SHP77 (cell line): ENCODE measurements around the gene LRRC4C.
A peak's percentile ranks its signal among the peaks of the same experiment; 100 is the strongest.
"Not testable (repeated sequence)": the region's sequence is repeated elsewhere in the genome, so short reads cannot be mapped to it uniquely, and the experiment has no call there.

ENCODE experiments used
- DNase-seq, 2 experiments: peaks; one replicate each; lab custom pipeline; 2025; lab: John Stamatoyannopoulos, UW

The LRRC4C gene

GRCh38 chr11:40168414-40168813 lies 1291.0 kb downstream of the LRRC4C start:
- no peak for DNase-seq

- DNase-seq: not testable (repeated sequence)
These were observed 1291.6 kb downstream of the LRRC4C start for GRCh38 chr11:40167805-40168204.

DNA sequence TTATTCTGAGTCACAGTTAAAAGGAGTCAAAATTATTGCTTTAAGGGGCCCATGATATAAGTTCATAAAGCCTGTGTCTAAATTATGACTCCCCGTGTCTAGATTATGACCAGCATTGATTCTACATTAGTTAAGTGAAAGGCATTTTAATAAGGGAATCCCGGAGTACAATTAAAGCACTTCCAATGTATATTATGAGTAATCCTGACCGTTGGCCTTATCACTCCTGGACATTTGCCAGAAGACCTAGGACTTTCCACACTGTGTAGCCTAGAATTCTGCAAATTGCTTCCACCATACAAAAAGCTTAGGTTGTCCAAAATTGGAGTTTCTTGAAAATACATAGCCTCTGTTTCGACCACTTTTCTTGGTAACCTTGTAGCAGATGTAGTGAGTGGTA lies 1292.6 kb downstream of the LRRC4C start:
- no peak for DNase-seq

DNA sequence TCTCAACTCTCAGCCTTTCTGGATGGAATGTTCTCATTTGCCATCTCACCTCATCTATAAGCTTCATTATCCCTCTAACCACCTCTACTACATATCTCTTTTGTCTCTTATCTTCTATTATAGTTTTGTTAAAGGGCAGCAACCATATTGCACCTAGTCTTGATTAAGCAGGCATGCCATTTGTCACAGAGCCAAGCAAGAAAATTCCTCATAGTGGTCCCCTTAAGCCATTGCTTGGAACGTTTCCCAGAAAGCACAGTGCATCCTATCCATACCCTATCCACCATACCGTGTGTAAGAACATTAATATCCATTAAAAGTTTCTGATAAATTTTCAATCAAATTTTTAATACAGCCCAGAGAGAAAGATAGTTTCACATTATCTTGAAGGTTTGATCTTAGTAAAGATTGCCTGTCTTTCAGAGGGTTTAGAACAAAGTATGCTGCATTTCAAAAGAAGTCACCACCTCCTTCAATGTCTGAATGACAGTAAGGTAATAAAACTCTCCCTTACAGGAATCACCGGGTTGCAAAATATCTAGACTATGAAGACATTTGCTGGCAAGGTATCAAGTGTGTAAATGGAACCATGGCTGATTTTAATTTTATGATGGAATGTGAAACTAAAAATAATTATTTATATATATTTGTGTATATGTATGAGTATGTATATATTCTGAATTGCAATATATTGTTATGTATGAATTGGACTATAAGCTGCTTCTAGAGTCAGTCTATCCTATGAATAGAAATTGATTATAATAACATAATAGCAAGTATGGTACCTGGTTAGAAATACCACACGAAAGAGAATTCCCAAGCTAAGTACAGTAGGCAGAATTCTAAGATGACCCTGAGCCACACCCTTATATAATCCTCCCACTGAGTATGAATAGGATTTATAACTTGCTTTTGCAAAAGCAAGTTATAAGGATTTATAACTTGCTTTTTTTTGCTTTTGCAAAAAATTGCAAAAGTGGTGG lies 1296.3 kb downstream of the LRRC4C start:
- DNase-seq: no peak

DNA sequence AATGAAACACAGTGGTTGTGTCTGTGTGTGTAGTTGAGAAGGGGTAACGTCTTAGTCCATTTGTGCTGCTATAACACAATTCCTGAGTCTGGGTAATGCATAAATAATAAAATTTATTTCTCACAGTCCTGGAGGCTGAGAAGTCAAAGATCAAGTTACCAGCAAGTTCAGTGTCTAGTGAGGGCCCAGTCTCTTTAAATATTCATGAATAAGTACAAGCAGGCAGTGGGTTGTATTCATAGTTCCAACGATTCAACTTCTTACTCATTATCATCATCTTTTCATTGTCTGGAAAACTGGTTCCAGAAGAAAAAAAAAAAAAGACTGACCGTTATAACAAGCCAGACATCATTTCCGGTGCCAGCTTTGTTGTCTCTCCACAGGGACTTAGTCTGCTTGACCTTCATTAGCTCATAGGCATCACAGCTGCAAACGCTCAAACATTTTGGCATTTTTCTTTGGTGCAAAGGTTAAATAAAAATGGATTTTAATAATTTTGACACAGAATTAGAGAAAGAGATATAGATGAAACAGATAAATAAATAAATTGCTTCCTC lies 1297.5 kb downstream of the LRRC4C start:
- peak in 1 of 2 experiments; percentile 6 for DNase-seq

DNA sequence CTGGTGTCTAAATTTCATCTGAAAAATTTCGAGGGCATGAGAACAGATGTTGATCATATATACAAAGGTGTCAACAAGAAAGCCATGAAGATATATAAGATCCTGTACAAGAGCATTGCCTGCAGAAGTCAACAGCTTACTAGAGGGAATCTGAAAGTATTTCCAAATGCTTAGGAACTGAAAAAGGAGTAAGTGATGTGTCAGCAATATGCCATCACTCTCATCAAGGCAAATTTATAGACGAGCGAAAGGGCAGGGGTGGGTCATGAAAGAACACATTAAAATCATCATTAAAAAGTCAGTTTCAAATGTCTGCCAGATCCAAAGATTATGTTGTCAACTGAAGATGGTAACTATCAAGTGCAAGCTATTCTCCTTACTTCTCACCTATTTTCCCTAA lies 1299.0 kb downstream of the LRRC4C start:
- no peak for DNase-seq

DNA sequence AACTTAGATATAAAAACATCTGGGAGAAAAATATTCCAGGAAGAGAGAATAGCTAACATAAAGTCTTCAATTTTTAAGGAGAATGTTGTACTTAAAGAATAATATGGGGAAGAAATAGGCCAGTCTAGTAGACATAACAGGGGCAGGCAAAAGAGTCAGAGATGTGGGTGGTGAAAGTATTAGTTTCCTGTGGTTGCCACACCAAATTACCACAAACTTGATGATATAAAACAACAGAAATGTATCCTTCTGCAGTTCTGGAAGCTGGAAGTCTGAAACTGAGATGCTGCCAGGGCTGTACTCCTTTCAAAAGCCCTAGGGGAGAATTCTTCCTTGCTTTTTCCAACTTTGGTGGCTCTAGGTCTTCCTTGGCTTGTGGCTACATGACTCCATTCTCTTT lies 1309.7 kb downstream of the LRRC4C start:
- DNase-seq: no peak

GRCh38 chr11:40140560-40140959 lies 1318.9 kb downstream of the LRRC4C start:
- DNase-seq: no peak

- DNase-seq: no peak
These were observed 1319.9 kb downstream of the LRRC4C start for GRCh38 chr11:40139536-40139935.

- DNase-seq: no peak
These were observed 1320.4 kb downstream of the LRRC4C start for GRCh38 chr11:40139066-40139465.

- DNase-seq: no peak
These were observed 1324.5 kb downstream of the LRRC4C start for GRCh38 chr11:40134820-40135570.

GRCh38 chr11:40133498-40133897 lies 1326.0 kb downstream of the LRRC4C start:
- DNase-seq: no peak

GRCh38 chr11:40132912-40133311 lies 1326.5 kb downstream of the LRRC4C start:
- DNase-seq: no peak

DNA sequence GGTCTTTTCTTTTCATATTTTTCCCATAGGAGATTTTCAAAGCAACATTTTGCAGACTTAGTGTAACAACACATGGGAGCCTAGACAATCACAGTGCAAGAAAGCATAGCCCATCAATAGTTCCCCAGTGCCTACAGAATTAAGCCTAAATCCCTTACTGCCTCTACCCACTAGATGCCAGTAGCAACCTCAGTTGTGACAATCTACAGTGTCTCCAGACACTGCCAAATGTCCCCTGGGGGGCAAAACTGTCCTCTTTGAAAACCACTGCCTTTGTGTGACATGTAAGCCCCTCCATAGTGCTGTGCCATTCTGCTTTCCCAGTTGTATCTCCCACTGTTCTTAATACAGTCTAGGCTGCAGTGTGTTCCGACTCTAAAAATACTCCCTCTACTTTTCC lies 1329.0 kb downstream of the LRRC4C start:
- peak in 1 of 2 experiments; percentile 12 for DNase-seq

GRCh38 chr11:40129266-40129665 lies 1330.2 kb downstream of the LRRC4C start:
- DNase-seq: peak in 1 of 2 experiments; percentile 22

DNA sequence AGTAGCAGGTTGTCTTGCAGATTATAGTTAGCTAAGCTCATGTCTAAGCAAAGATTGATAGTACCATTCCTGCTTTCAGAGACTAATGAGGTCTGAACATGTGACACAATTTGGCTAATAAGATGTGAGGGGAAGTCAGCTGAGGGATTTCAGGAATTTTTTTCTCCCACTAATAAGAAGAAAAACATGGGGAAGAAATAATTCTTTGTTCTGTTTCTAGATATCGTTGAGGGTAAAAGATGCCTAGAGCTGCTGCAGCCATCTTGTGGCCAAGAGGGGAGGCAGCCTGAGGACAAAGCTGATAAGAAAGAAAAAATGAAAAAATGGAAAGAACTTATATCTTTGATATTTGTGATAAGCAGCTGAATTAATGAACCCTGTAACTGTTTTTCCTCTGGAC lies 1334.4 kb downstream of the LRRC4C start:
- no peak for DNase-seq

DNA sequence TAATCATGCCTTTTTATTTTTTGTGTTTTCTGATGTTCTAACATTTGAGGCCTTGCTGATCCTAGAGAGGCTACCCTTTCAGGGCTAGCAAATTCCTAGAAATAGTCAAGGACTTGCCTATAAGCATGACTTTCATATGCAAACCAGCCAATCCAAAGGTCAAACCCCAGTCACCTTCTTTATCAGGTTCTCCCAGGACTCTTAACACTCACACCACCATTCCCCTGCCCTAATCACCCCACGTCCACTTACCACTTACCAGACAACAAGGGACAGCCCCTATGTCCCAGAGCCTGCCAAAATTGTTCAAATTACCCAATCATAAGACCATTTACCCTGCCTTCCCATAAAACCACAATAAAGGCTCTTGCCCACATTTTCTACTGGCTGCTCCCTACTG lies 1339.8 kb downstream of the LRRC4C start:
- no peak for DNase-seq

GRCh38 chr11:40118780-40119179 lies 1340.7 kb downstream of the LRRC4C start:
- DNase-seq: no peak

DNA sequence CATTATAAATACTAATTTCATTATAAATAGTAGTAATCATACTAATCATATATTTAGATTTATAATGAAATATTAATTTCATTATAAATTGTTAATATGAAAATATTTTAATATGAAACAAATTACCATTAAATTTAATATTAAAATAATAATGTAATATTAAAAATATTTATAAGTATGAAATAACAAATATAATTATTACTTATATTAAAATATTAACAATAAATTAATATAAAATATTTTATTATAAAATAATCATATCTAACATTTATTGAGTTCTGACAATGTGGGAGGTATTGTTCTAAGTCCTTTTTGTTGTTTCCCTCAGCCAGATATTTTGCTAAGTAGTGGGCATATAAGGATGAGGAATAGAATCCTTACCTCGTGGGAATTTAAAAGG lies 1341.4 kb downstream of the LRRC4C start:
- DNase-seq: no peak

DNA sequence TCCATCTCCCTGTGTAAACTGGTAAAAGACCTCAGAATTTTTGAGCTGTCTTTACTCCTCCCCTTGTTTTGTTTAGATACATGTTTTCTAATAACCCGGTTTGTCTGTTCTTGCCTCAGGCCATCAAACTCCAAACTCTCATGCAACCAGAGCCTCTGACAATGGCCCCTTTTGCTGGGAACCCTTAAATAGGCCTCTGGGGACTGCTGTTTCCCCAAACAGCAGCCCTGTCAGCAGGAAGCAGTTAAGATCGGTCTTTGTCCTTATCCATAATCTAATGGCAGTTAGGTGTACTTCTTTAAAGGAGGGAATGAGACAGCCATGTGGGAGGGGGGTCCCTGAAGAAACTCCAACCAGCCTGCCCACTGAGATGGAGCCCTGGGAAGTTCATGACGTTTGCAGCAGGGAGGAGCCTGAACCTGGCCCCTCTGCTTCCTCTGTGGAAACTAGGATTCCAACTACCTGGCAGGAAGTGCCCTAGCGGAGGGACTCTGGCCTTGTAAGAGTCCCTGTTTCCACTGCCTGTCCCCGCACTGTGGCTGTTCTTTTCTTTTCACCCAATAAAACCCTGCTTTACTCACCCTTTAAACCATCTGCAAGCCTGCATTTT lies 1354.4 kb downstream of the LRRC4C start:
- no peak for DNase-seq

GRCh38 chr11:40100781-40101180 lies 1358.7 kb downstream of the LRRC4C start:
- no peak for DNase-seq

GRCh38 chr11:40100162-40100553 lies 1359.3 kb downstream of the LRRC4C start:
- no peak for DNase-seq
